Loucy (cell line): Measurements from ENCODE around the gene ERFL.

Source experiments
- CTCF ChIP-seq: fragments of 200-600 bp; sonication (generic); conservative IDR thresholded peaks from 2 replicates; pipeline ENCODE4 v1.5.1; 2014; ENCODE audit warnings: mild to moderate bottlenecking, antibody characterized with exemption, low read length
- EZH2phosphoT487 ChIP-seq: fragments of 200-600 bp; IDR thresholded peaks from 2 replicates; pipeline ENCODE4 v1.6.1; 2018; ENCODE audit warnings: antibody characterized with exemption, mild to moderate bottlenecking, moderate library complexity, borderline replicate concordance

DNA sequence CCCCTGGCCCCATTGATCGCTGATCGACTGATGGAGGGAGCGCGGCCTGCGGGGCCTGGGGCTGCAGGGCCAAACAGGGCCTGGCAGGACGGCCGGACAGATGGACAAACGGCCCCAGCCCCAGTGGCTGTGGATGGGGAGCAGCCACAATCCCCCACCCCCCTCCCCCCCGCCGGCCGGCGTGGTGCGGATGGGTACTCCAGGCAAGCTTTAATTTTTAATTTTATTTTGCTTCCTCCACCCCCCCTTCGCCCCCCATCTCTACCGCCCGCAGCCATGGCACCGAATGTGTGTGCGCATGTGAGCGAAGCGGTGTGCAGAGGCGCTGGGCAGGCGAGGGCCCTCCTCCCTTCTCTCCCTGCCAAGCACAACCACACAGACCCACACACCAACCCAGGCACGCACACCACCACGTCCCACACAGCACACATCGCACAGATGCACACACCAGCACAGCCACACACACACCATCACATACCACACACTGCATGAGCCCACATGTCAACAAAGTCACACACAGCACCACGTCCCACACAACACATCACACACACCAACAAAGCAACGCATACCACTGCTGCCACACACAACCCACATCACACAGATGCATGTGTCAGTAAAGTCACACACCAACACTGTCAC lies 12.4 kb downstream of the ERFL start:
- no peak for TF ChIP-seq CTCF
- no peak for TF ChIP-seq EZH2phosphoT487
